Measurements from ENCODE around the gene RND3.
A peak's percentile ranks its signal among the peaks of the same experiment; 100 is the strongest.

Gene RND3

DNA sequence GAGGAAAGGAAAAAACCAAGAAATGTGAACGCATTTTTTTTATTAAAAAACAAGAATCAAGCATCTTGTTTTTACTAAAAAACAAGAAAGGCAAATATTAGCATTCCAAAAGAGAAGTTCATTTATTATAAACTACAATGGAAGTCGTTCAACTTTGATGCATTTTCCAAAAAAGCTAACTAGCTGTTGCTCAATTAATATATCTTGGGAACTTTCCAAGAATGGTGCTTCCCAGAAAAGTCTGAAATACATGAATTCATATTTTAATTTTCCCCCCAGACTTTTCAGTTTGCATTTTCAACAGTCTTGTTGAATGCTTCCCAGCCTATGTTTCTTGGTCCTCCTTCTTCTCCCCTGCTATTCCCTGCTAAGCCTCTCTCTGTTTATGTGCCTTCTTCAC is 7.5 kb upstream of the RND3 start:
- no peak overlapping the region for H3K4me3 ChIP-seq (replicated peaks; ENCODE audit: low read depth, low read length)
- DNase-seq (ENCODE audit: extremely low read depth, low read depth), result no peak
- TF ChIP-seq CTCF (IDR thresholded peaks at IDR 0.05; ENCODE audit: low read depth, low read length, missing control alignments), result no peak

GRCh38 chr2:150494234-150494945 is 6.9 kb upstream of the RND3 start:
- no peak overlapping the region for H3K4me3 ChIP-seq (replicated peaks; ENCODE audit: low read depth, low read length)
- TF ChIP-seq CTCF (IDR thresholded peaks at IDR 0.05; ENCODE audit: low read depth, low read length, missing control alignments), result no peak
- DNase-seq (ENCODE audit: extremely low read depth, low read depth), result no peak

DNA sequence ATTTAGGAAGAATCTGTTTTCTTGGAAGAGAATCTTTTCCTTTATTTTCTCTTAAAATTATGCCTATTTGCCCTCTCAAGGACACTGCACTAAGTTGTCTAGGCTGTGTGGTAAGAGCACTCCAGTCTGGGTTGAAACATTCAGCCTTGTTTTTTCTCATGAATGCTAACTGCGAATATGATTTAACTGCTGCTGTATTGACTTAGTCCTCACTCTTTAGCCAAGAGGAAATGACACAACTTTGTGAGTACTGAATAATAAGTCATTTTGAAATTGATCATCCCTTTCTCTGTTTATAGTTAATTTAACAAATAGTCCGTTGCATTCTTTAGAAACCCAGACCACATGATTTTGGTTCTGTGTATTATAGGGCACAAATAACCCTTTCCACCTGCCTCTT is 4.5 kb upstream of the RND3 start:
- TF ChIP-seq CTCF (IDR thresholded peaks at IDR 0.05; ENCODE audit: low read depth, low read length, missing control alignments), result no peak
- no peak for DNase-seq (ENCODE audit: extremely low read depth, low read depth)

DNA sequence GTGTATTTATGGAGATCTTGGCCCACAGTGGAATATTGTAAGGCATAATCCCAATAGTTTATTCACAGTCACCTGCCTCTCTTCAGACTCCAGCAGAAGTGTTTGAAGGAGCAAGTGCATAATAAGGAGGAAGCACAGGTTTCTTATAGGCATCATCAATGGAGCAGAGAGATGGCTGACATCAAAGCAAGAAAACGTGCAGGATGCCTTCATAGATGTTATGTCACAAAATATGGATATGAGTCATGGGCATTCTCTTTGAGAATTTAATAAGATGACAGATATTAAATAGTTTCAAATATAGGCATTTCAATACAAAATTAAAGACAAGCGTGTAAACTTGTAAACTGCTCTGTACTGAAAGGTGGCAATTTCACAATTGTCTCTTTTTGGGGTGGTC is 4.0 kb upstream of the RND3 start:
- TF ChIP-seq CTCF (IDR thresholded peaks at IDR 0.05; ENCODE audit: low read depth, low read length, missing control alignments), result no peak
- no peak overlapping the region for H3K4me3 ChIP-seq (replicated peaks; ENCODE audit: low read depth, low read length)
- no peak for DNase-seq (ENCODE audit: extremely low read depth, low read depth)

More for the DNA sequence above, 4.5 kb upstream of the RND3 start:
- no peak overlapping the region for H3K4me3 ChIP-seq (replicated peaks; ENCODE audit: low read depth, low read length)

DNA sequence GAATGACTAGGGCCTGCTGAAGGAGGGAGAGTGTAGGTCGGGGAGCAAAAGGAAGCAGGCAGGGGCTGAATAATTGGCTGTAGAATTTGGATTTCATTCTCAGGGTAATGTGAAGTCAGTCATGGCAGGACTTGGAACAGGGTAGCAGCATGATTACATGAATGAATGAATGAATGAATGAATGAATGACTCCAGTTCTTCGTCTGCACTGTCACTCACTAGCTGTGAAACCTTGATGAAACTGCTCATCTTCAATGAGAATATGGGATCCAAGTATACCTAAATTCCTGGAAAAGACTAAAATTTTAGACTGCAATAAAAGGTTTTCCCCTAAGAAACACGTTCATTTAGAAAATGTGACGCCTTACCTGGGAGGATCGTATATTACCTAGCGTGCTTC is 3.0 kb upstream of the RND3 start:
- no peak overlapping the region for H3K4me3 ChIP-seq (replicated peaks; ENCODE audit: low read depth, low read length)
- no peak for TF ChIP-seq CTCF (IDR thresholded peaks at IDR 0.05; ENCODE audit: low read depth, low read length, missing control alignments)
- DNase-seq (ENCODE audit: extremely low read depth, low read depth), result no peak

GRCh38 chr2:150486539-150487484 is 655 bp downstream of the RND3 start:
- DNase-seq (ENCODE audit: extremely low read depth, low read depth), result no peak
- TF ChIP-seq CTCF (IDR thresholded peaks at IDR 0.05; ENCODE audit: low read depth, low read length, missing control alignments), result no peak
- peak overlapping the region; percentile 97 for H3K4me3 ChIP-seq (replicated peaks; ENCODE audit: low read depth, low read length)
